OCI-LY7 (cell line): ENCODE measurements around the gene PDZRN3.

Experiments
- CTCF ChIP-seq: fragments of 200-600 bp; sonication (generic); conservative IDR thresholded peaks from 2 replicates; pipeline ENCODE4 v1.5.1; 2014; ENCODE audit warnings: mild to moderate bottlenecking, antibody characterized with exemption, low read length, moderate library complexity, mixed read lengths
- EZH2phosphoT487 ChIP-seq: fragments of 200-600 bp; sonication (generic); IDR thresholded peaks from 2 replicates; pipeline ENCODE4 v1.6.1; 2018; ENCODE audit warnings: low read depth, borderline replicate concordance, mild to moderate bottlenecking, mixed run types, antibody characterized with exemption, low read length, moderate library complexity, mixed read lengths

- no peak for TF ChIP-seq CTCF
- no peak for TF ChIP-seq EZH2phosphoT487
Measured at GRCh38 chr3:73504852-73505251, 119.9 kb downstream of the PDZRN3 start.
